GM21447 (cell line): Measurements from ENCODE around the gene THAP3.

Experiments
- ATAC-seq: cut with Tn5 transposase; IDR thresholded peaks from one replicate; pipeline ENCODE4 v1.9.1; 2021; ENCODE audit not compliant: unreplicated experiment

The THAP3 gene

DNA sequence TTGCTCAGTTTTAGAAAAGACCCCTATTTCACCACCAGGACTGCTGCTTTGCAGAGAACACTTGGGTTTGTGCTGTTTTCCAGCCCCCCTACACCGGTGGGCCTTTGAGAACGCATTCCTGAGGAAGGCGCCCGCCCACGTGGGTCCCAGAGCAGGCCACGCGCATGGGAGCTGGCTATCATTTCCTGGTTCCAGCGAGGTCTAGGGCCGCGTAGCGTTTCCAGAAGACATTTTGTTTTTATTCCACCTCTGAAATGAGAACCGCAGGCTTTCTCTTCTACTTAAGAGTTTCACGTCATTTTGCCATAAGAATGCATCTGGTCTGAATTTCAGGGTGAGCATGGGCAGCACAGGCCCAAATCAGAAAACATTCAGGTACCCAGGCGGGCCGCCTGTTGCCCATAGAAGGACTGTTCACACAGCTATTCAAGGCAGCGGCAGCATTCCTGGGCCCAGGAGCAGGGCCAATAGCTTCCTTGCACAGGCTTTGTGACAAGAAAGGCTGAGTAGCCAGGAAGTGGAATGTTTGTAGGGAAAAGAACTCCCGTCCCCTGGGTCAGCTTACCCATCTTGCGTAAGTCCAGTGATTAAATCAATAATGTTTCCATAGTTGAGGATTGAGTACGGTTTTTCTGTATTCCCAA, 20.6 kb upstream of the THAP3 start:
- ATAC-seq: no peak

- peak; percentile 31 for ATAC-seq
These were observed 11.9 kb upstream of the THAP3 start for GRCh38 chr1:6612641-6613360.

DNA sequence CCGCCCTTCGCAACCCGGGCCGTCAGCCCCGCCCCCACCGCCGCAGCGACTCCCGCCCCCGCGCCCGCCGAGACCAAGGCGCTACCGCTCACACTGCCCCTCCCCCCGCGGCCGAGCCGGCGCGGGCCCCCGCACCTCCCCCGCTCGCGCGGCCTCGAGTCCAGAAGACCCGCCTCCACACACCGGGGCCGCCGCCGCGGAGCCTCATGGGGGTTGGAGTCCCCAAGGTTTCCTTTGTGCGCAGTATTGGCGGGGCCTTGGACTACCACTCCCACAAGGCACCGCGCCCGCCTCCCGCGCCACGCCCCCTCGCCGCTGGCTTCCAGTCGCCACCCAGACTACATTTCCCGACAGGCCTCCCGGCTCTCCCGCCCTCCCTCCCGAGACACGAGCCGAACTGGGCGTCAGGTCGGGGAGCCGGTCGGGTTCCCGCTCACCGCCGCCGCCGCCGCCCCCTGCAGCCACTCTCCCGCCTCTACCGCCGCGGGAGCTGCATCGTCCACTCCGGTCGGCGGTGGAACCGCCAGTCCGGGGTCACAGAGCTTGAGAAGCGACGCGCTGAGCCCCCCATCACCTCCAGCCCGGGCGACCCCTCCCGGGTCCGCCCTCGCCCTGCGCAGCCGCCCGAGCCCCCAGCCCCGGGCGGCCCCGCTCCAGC, 11.2 kb upstream of the THAP3 start, which contains the start of gene PHF13:
Gene PHF13 (plus strand): TSS at position 371 of the 658 bp plus-strand sequence. CDS start 336 bp downstream, outside the sequence.
- ATAC-seq: peak; percentile 87

GRCh38 chr1:6614019-6614928, 10.4 kb upstream of the THAP3 start:
- no peak for ATAC-seq

DNA sequence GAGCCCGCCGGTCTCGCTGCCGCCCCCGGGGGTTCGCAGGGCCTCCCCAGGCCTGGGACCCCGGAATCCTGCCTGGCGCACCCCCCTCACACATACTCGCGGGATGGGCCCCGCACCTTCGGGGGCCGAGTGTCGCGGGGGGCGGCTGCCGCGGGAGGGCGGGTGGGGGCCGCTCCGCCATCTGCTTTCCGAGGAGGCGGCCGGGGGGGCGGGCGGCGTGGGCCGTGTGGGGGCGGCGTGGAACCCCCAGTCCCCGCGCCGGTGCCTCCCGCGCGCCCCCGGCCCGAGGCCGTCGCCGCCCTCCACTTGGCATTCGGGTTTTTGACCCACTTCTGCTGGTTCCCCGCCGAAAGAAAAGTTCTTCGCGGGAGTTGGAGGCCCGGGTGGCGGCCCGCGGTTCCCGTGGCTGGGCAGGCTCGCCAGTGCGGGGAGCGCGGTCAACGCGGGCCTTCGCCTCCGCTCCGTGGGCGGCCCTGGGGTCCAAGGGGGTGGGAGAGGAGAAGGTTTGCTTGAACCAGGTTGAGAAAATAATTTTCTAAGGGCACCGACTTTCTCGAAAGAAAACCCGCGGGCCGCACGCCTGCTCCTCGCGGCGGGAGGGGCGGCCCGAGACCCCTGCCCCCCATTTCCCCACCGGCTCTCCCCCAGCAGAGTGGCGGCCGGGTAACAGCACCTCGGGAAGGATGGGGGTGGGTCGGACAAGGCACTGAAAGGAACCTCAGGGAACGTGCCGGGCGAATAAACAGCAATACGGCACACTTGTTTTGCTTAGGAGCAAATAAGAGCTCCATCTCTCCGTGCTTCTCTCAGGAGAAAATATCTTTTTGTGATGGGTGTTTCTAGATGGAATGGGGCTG, 9.5 kb upstream of the THAP3 start:
- no peak for ATAC-seq

DNA sequence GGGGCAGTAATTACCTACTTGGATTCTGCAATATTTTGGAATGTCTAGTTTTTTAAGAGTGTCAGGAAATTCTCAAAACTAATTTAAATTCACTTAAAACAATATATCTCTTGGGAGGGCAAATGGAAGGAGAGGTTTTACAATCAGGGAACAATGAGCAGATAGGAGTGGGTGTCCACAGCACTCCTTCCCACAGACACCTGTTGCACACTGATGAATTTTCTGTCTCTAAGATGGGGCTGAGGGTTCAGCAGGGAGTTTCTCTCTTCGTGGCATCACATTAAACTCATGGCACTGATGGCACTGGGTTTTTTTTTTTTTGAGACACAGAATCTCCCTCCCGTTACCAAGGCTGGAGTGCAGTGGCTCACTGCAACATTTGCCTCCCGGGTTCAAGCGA, 5.6 kb upstream of the THAP3 start:
- ATAC-seq: no peak

DNA sequence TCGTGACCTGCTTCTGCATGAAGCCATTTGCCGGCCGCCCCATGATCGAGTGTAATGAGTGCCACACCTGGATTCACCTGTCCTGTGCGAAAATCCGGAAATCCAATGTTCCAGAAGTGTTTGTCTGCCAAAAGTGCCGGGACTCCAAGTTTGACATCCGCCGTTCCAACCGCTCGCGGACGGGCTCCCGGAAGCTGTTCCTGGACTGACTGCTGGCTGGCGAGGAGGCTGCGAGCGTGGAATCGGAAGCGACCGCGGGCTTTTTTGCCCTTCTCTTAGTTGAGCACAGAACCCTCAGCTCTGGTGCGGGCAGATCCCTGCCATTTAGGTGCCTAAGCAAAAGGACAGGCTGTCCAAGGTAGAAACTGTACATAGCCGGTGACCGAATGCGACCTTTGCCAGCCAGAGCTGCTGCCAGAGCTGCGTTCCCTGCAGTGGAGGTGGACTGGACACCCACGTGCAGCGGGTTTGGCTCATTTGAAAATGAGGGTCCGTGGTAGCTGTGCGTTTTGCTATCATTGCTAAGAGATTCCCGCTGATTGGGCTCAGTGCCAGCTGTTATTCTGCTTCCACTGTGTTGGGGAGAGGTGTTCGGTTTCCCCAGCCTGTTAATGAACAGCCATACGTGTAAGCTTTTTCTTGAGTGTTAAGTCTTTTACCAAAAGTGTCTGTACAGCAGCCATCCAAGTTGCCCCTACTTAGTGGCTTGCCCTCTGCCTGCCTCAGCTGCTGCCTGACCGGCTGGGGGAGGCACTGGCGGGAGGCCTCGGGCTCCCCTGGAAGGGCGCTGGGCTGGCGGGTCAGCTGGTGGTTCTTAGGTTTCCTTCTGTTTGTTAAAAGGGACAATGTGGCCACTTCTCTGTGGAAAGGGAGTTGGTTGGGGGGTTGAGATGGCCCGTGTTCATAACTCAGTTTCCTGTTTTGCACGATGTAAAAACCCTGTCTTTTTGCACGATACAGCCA, 3.0 kb upstream of the THAP3 start:
- ATAC-seq: no peak

DNA sequence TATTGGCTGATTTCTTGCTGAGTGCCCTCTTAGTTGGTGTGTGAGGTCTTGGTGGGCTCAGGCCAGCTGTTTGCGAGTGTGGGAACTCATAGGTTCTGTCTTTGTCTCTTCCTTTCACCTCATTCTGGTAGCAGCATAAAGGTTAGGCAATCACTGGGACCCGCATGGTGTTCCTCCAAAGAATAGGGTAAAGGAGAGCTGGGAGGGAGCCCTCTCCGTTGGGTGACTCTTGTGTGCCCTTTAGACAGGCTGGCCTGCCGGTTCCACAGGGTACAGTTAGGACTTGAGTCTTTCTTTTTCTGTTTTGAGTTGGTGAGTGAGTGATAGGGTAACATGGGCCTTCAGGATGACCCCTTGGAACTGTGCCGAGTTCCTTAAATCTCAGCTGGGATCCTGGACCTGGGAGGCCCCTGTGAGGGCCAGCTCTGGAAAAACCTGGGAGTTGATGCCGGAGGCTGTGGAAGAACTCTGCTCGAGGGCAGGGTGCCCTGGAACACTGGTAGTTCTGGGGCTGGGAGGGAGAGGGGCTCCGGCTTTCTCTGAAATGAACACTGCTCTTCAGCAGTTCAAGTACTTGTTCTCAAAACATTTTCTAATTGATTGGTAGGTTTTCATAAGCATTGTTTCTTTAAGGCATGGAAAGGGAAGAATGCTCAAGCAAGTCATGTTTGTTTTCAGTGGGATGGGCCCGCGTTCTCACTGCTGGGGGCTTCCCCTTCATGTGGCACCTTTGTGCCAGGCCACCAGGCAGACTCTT, 2.1 kb upstream of the THAP3 start:
- no peak for ATAC-seq

GRCh38 chr1:6623269-6623965, 1.3 kb upstream of the THAP3 start:
- ATAC-seq: no peak

DNA sequence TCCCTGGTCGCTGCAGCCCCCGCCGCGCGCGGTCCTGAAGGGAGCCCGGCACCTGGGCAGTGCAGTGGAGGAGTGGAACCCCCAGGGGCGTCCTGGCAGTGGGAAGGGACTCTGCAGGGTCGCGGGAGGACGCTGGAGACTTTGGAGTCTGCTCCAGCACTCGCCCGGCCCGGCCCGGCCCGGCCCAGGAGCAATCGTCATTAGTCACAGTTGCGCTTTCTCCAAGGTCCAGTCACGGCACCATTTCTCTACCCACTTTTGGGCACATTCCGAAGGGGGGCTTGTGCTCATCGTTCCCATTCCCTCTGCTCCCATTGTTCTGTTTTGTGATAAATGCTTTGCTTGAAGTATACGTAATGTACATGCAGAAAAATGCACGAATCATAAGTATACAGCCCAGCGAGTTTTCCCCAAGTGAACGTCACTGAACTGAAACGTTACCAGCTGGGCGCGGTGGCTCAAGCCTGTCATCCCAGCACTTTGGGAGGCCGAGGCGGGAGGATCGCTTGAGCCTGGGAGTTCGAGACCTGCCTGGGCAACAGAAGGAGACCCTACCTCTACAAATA, 999 bp downstream of the THAP3 start:
- ATAC-seq: no peak

DNA sequence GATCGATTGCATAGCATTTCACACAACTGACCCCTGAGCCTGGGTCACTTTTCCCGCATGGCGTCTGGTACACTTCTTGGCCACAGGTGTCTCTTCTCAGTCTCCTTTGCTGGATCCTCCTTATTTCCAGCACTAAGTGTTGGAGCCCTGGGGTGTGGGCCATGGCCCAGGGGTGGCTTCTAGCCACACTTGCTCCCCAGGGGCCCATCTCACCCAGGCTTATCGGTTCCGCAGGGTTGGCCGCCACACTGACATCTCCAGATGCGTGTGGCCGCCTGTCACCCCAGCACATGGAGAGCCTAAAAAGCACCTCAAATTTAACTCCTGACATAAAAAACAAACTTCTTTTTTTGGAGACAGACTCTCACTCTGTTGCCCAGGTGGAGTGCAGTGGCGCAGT, 2.4 kb downstream of the THAP3 start:
- no peak for ATAC-seq

DNA sequence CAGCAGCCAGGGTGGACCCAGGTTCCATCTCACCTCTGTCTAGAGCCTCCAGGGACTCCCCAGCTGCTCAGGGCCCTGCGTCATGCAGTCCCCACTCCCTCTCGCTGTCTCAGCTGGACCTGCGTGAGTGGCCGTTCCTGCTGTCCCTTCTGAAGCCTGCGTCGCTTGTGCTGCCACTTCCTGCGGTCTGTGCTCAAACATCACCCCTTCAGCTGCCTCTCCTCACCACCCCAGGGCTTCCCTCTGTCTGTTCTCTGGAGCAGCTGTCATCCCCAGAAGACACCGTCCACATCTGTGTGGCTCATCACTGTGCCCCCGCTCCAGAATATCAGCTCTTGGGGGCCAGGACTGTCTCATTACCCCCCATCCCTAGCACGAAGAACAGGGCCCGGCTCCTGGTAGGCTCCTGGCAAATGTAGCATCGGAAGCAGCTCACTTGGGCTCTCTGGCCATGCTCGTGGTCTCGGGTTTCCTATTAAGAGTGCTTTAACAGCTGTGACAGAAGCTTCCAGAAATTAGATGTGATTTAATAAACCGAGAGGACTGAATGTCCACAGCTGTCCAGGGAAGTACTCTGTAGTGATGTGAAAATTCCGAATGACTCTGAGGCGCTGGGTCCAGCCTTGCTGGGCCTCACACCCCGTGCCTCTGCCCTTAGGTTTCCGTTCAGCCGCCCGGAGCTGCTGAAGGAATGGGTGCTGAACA, 3.3 kb downstream of the THAP3 start:
- ATAC-seq: no peak

- no peak for ATAC-seq
These were observed 4.4 kb downstream of the THAP3 start for GRCh38 chr1:6628971-6629479.

- no peak for ATAC-seq
These were observed 5.4 kb downstream of the THAP3 start for GRCh38 chr1:6630027-6630426.

- ATAC-seq: no peak
These were observed 6.4 kb downstream of the THAP3 start for GRCh38 chr1:6631058-6631457.
